ENCODE measurements around the gene ITSN1.

The ITSN1 gene

GRCh38 chr21:33836408-33836807, 194.1 kb downstream of the ITSN1 start:
- no peak for DNase-seq (ENCODE audit: low read depth)
- TF ChIP-seq, protein P1, sequence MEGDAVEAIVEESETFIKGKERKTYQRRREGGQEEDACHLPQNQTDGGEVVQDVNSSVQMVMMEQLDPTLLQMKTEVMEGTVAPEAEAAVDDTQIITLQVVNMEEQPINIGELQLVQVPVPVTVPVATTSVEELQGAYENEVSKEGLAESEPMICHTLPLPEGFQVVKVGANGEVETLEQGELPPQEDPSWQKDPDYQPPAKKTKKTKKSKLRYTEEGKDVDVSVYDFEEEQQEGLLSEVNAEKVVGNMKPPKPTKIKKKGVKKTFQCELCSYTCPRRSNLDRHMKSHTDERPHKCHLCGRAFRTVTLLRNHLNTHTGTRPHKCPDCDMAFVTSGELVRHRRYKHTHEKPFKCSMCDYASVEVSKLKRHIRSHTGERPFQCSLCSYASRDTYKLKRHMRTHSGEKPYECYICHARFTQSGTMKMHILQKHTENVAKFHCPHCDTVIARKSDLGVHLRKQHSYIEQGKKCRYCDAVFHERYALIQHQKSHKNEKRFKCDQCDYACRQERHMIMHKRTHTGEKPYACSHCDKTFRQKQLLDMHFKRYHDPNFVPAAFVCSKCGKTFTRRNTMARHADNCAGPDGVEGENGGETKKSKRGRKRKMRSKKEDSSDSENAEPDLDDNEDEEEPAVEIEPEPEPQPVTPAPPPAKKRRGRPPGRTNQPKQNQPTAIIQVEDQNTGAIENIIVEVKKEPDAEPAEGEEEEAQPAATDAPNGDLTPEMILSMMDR (conservative IDR thresholded peaks at IDR 0.05; ENCODE audit: control insufficient read depth, insufficient read depth, low read depth, low read length): no peak
- no peak overlapping the region for H3K4me3 ChIP-seq (ENCODE audit: control insufficient read depth, low read depth, low read length)

DNA sequence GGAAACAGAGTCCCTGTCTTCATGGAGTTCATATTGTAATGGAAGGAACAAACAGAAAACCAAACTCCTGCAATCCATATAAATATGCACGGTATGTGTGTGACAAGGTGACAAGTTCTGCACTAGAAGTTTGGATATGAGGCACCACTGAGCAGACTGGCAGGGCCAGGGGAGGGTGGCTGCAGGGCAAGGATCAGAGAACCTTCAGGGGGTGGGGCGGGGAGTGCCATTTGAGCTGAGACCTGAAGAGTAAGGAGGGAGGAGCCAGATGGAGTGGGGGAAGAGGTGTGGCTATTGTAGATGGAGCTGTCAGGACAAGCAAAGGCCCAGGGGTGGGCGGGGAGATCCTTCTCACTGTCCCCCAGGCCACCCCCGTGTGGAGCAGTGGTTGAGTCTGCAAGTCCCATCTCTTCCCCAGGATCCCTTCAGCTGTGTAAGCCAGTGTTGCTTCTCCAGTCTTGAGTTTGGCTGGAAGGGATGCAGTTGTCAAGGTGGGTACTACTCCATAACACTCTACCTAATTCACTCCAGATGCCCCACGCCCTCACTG, 196.9 kb downstream of the ITSN1 start:
- no peak for DNase-seq (ENCODE audit: low read depth)
- TF ChIP-seq, protein P1 (conservative IDR thresholded peaks at IDR 0.05; ENCODE audit: control insufficient read depth, insufficient read depth, low read depth, low read length): no peak
- H3K4me3 ChIP-seq (ENCODE audit: control insufficient read depth, low read depth, low read length): no peak overlapping the region

- H3K4me3 ChIP-seq (ENCODE audit: control insufficient read depth, low read depth, low read length): no peak overlapping the region
- TF ChIP-seq, protein P1 (conservative IDR thresholded peaks at IDR 0.05; ENCODE audit: control insufficient read depth, insufficient read depth, low read depth, low read length): no peak
- DNase-seq (ENCODE audit: low read depth): no peak
These were observed 197.5 kb downstream of the ITSN1 start for GRCh38 chr21:33839806-33840205.

GRCh38 chr21:33840771-33841170, 198.5 kb downstream of the ITSN1 start:
- TF ChIP-seq, protein P1 (conservative IDR thresholded peaks at IDR 0.05; ENCODE audit: control insufficient read depth, insufficient read depth, low read depth, low read length): no peak
- H3K4me3 ChIP-seq (ENCODE audit: control insufficient read depth, low read depth, low read length): no peak overlapping the region
- DNase-seq (ENCODE audit: low read depth): no peak

DNA sequence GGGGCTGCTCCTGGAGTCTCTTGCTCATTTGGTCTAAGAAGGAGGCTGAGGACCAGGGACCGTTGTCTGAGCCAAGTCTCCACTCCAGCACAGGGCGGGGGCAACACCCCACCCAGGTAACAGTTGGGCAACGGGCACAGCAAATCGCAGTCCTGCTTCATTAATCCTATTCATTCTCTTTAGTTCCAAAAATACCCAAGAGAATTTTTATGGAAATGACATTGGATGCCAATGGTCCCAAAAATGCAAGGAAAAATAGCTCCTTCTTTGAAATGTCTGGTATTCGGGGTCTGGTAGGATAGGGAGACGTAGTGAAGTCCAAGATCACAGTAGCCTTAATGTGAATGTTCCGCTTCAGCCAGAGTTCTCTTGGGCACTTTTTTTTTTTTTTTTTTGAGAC, 199.3 kb downstream of the ITSN1 start:
- TF ChIP-seq, protein P1 (conservative IDR thresholded peaks at IDR 0.05; ENCODE audit: control insufficient read depth, insufficient read depth, low read depth, low read length): no peak
- H3K4me3 ChIP-seq (ENCODE audit: control insufficient read depth, low read depth, low read length): no peak overlapping the region
- DNase-seq (ENCODE audit: low read depth): no peak

DNA sequence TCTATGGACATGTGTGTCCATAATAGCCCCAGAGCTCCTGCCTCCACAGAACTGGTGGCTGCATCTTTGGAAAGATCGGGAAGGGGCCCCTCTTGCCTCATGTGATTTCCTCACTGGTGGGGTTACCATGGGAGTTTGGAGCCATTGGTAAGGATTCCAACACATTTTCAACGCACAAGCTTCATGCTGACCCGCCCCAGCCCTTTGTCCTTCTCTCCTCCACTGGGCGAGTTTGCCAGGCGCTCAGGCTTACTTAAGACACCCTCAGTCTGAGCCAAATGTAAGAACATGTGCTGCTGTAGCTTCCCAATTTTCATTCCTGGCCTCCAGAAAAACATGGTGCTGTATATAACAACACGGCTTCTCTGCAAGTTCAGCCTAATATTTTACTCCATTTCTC, 200.9 kb downstream of the ITSN1 start:
- DNase-seq (ENCODE audit: low read depth): no peak
- H3K4me3 ChIP-seq (ENCODE audit: control insufficient read depth, low read depth, low read length): no peak overlapping the region
- TF ChIP-seq, protein P1 (conservative IDR thresholded peaks at IDR 0.05; ENCODE audit: control insufficient read depth, insufficient read depth, low read depth, low read length): no peak
